H9 (cell line): ENCODE measurements around the gene CCM2. TPM values are rescaled to one million over a fixed set of nuclear protein-coding genes. Genes with fewer than 3 reads are reported as not detected.
A peak's percentile ranks its signal among the peaks of the same experiment; 100 is the strongest.

Experiments
- DNase-seq: peaks from one replicate; pipeline ENCODE4 v3.0.0-alpha.2; 2017
- H2AFZ ChIP-seq: one replicate; pipeline ENCODE4 v1.6.1; 2013; ENCODE audit warnings: mild to moderate bottlenecking, low read length, control low read depth, moderate library complexity
- H2AK5ac ChIP-seq: 2 replicates; pipeline ENCODE4 v1.6.1; 2013; ENCODE audit warnings: low read length, control low read depth, mixed read lengths; ENCODE audit not compliant: insufficient read length
- H2BK120ac ChIP-seq: one replicate; pipeline ENCODE4 v1.6.1; 2013; ENCODE audit warnings: low read depth, mild to moderate bottlenecking, low read length, control low read depth, inconsistent platforms; ENCODE audit not compliant: poor library complexity, severe bottlenecking
- H2BK12ac ChIP-seq: 2 replicates; pipeline ENCODE4 v1.6.1; 2013; ENCODE audit warnings: low read length, control low read depth, mixed read lengths, low read depth; ENCODE audit not compliant: insufficient read length
- H2BK15ac ChIP-seq: 2 replicates; pipeline ENCODE4 v1.6.1; 2013; ENCODE audit warnings: low read depth, low read length, control low read depth
- H2BK20ac ChIP-seq: one replicate; pipeline ENCODE4 v1.6.1; 2013; ENCODE audit warnings: low read depth, mild to moderate bottlenecking, low read length, control low read depth, inconsistent platforms; ENCODE audit not compliant: poor library complexity, severe bottlenecking
- H2BK5ac ChIP-seq: 2 replicates; pipeline ENCODE4 v1.6.1; 2013; ENCODE audit warnings: low read length, control low read depth, mixed read lengths; ENCODE audit not compliant: insufficient read length
- H3K14ac ChIP-seq: 2 replicates; pipeline ENCODE4 v1.6.1; 2013; ENCODE audit warnings: low read length, control low read depth; ENCODE audit not compliant: insufficient read depth
- H3K18ac ChIP-seq: 2 replicates; pipeline ENCODE4 v1.6.1; 2013; ENCODE audit warnings: low read depth, mild to moderate bottlenecking, mixed read lengths, low read length, control low read depth; ENCODE audit not compliant: insufficient read length
- H3K23ac ChIP-seq: 2 replicates; pipeline ENCODE4 v1.6.1; 2013; ENCODE audit warnings: low read length, control low read depth, mixed read lengths, low read depth; ENCODE audit not compliant: insufficient read length
- H3K23me2 ChIP-seq: 2 replicates; pipeline ENCODE4 v1.6.1; 2013; ENCODE audit warnings: low read depth, mild to moderate bottlenecking, mixed read lengths, low read length, control low read depth; ENCODE audit not compliant: insufficient read length, poor library complexity, severe bottlenecking
- H3K27ac ChIP-seq: 2 replicates; pipeline ENCODE4 v1.5.1; 2013; ENCODE audit warnings: low read length, control low read depth, mixed read lengths, low read depth; ENCODE audit not compliant: insufficient read length
- H3K27me3 ChIP-seq: 2 replicates; pipeline ENCODE4 v1.6.1; 2013; ENCODE audit warnings: low read length, control low read depth, inconsistent platforms; ENCODE audit not compliant: insufficient read depth
- H3K4ac ChIP-seq: 2 replicates; pipeline ENCODE4 v1.6.1; 2013; ENCODE audit warnings: low read depth, mild to moderate bottlenecking, control low read depth, inconsistent platforms, low read length, moderate library complexity
- H3K4me1 ChIP-seq: 2 replicates; pipeline ENCODE4 v1.6.1; 2013; ENCODE audit warnings: low read length, control low read depth, inconsistent platforms; ENCODE audit not compliant: insufficient read depth
- H3K4me2 ChIP-seq: 2 replicates; pipeline ENCODE4 v1.6.1; 2013; ENCODE audit warnings: low read length, control low read depth, mixed read lengths; ENCODE audit not compliant: insufficient read length, insufficient read depth
- H3K56ac ChIP-seq: 2 replicates; pipeline ENCODE4 v1.6.1; 2013; ENCODE audit warnings: low read depth, mild to moderate bottlenecking, mixed read lengths, low read length, control low read depth; ENCODE audit not compliant: insufficient read length
- H3K79me1 ChIP-seq: 2 replicates; pipeline ENCODE4 v1.6.1; 2013; ENCODE audit warnings: low read depth, mild to moderate bottlenecking, moderate library complexity, low read length, control low read depth, inconsistent platforms; ENCODE audit not compliant: insufficient read depth, poor library complexity, severe bottlenecking
- H3K79me2 ChIP-seq: 2 replicates; pipeline ENCODE4 v1.6.1; 2013; ENCODE audit warnings: low read length, control low read depth, inconsistent platforms; ENCODE audit not compliant: insufficient read depth
- H3K9ac ChIP-seq: 2 replicates; pipeline ENCODE4 v1.6.1; 2013; ENCODE audit warnings: low read length, control low read depth, mixed read lengths; ENCODE audit not compliant: insufficient read length; ENCODE audit errors: extremely low read depth
- H3K9me3 ChIP-seq: one replicate; pipeline ENCODE4 v1.6.1; 2013; ENCODE audit warnings: low read depth, low read length, inconsistent platforms; ENCODE audit not compliant: control insufficient read depth
- H3T11ph ChIP-seq: one replicate; pipeline ENCODE4 v1.6.1; 2013; ENCODE audit warnings: mild to moderate bottlenecking, low read length, control low read depth, inconsistent platforms
- H4K20me1 ChIP-seq: one replicate; pipeline ENCODE4 v1.6.1; 2013; ENCODE audit not compliant: control insufficient read depth, insufficient read length, insufficient read depth
- H4K5ac ChIP-seq: 2 replicates; pipeline ENCODE4 v1.6.1; 2013; ENCODE audit warnings: low read depth, mild to moderate bottlenecking, mixed read lengths, low read length, control low read depth; ENCODE audit not compliant: insufficient read length
- H4K8ac ChIP-seq: replicated peaks from 2 replicates; pipeline ENCODE4 v1.6.1; 2013; ENCODE audit warnings: low read length, control low read depth, mixed read lengths, low read depth; ENCODE audit not compliant: insufficient read length
- H4K91ac ChIP-seq: 2 replicates; pipeline ENCODE4 v1.6.1; 2013; ENCODE audit warnings: low read depth, mild to moderate bottlenecking, moderate library complexity, mixed read lengths, low read length, control low read depth; ENCODE audit not compliant: insufficient read length
- H3K27ac Mint-ChIP-seq, 3 experiments: 2 replicates in 2 of 3; 3 replicates in 1 of 3; pipeline ENCODE4 v1.8.0; 2020 to 2021; ENCODE audit warnings: mixed read lengths in 3 of 3, mild to moderate bottlenecking in 1 of 3, moderate library complexity in 1 of 3
- H3K27me3 Mint-ChIP-seq: 2 replicates; pipeline ENCODE4 v1.8.0; 2021; ENCODE audit warnings: low read depth, mild to moderate bottlenecking, moderate library complexity, mixed read lengths
- H3K36me3 Mint-ChIP-seq, 3 experiments: 2 replicates in 2 of 3; 3 replicates in 1 of 3; pipeline ENCODE4 v1.8.0; 2020 to 2021; ENCODE audit warnings: low read depth in 3 of 3, mixed read lengths in 3 of 3; ENCODE audit not compliant: insufficient read depth in 1 of 3
- H3K4me1 Mint-ChIP-seq, 2 experiments: 2 replicates each; pipeline ENCODE4 v1.8.0; 2020; ENCODE audit warnings: mixed read lengths in 2 of 2
- H3K4me3 Mint-ChIP-seq, 2 experiments: 2 replicates in 1 of 2; 3 replicates in 1 of 2; pipeline ENCODE4 v1.8.0; 2020 to 2021; ENCODE audit warnings: mild to moderate bottlenecking in 2 of 2, mixed read lengths in 2 of 2, moderate library complexity in 1 of 2
- H3K9me3 Mint-ChIP-seq, 2 experiments: 2 replicates in 1 of 2; 3 replicates in 1 of 2; pipeline ENCODE4 v1.8.0; 2020; ENCODE audit warnings: mild to moderate bottlenecking in 2 of 2, mixed read lengths in 2 of 2, moderate library complexity in 1 of 2
- CTCF ChIP-seq: fragments of 200-600 bp; sonication (generic); conservative IDR thresholded peaks from 3 replicates; pipeline ENCODE4 v1.8.0; 2021; ENCODE audit warnings: antibody characterized with exemption, mild to moderate bottlenecking
- WGBS: extraction: QIAGEN DNeasy Blood & Tissue Kit; methylation state at CpG from one replicate; pipeline ENCODE4 v1.1.7; 2013; ENCODE audit warnings: missing lambda C conversion rate, low lambda C conversion rate, mixed read lengths; ENCODE audit not compliant: insufficient read length; ENCODE audit errors: extremely low coverage; 5-methylcytosine and 5-hydroxymethylcytosine counted together
- total RNA-seq: library from RNA; stranded (reverse); gene quantifications from 2 replicates; pipeline ENCODE4 v1.2.1, GENCODE V29; 2021

CCM2 gene
- total RNA-seq, 1 experiment from 2014 or later: 30.4 TPM

- Histone ChIP-seq H2BK15ac (no peak overlapping the region), H2BK120ac (no peak overlapping the region), H3K79me1 (no peaks in the 10 kb centered on the region), H2BK20ac (no peak overlapping the region), H3K4me1 (no peaks in the 10 kb centered on the region), H3K9me3 (no peaks in the 10 kb centered on the region), H3K79me2 (no peaks in the 10 kb centered on the region), H3K4ac (no peak overlapping the region), H3K14ac (no peak overlapping the region), H3K27ac (no peak overlapping the region), H4K5ac (no peak overlapping the region), H4K91ac (no peak overlapping the region), H3T11ph (no peak overlapping the region), H3K23me2 (no peaks in the 10 kb centered on the region), H3K23ac (no peak overlapping the region), H3K18ac (no peak overlapping the region), H2AK5ac (no peak overlapping the region), H3K27me3 (no peaks in the 10 kb centered on the region), H2BK5ac (no peak overlapping the region), H4K8ac (no peak overlapping the region), H3K56ac (no peak overlapping the region), H2BK12ac (no peak overlapping the region), H3K9ac (no peak overlapping the region), H3K4me2 (no peak overlapping the region), H4K20me1 (no peaks in the 10 kb centered on the region), H2AFZ (no peak overlapping the region)
- Mint-ChIP-seq H3K27me3 (no peaks in the 10 kb centered on the region), H3K4me3 (no peak overlapping the region), H3K27ac (peak overlapping the region in 1 of 3 experiments; percentile 36; a peak in 1 of 7 replicates), H3K4me1 (no peaks in the 10 kb centered on the region), H3K36me3 (peaks cover 20 to 63% (median 54%) of the 10 kb centered on the region in 3 experiments), H3K9me3 (no peaks in the 10 kb centered on the region)
- TF ChIP-seq CTCF: no peak
- DNase-seq: no peak
- no CpG with 5 or more reads among the region's 16 CpGs for WGBS
Observed at GRCh38 chr7:45099891-45100760, 100.1 kb downstream of the CCM2 start.
